ENCODE data around the gene CROCC2.

Gene CROCC2

DNA sequence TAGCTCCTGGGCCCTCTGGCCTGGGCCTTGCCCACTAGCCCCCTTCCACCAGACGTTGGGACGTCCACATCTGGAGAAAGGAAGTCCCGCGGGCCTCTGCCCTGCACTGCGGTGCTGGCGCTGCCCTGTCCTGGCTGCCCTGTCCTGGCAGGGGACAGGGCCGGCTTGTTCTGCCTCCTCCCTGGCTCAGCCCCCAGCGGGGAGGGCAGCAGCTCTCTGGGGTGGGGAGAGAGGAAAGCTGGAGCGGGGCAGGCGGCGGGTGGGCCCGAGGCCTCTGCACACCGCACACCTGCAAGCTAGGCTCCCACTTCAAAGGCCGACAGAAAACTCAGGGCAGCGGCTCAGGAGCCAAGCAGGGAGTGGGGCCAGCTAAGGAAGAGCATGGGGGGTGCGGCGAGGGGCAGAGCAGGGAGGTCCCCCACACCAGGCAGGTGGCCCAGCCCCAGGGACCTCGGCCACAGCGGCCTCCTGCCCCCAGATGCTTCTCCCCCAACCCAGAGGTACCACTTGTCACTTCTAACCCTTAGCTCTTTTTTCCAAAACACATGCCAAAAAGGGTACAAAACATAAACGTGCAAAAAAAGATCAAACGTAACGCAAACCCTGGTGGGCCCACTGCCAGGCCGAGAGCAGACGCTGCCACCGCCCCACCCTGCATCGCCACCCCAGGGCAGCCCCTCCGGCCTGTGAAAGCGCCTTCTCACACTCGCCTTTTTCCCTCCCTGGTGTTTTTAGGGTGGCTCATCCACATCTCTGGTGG lies 105.8 kb downstream of the CROCC2 start:
- H3K27ac ChIP-seq (ENCODE audit: insufficient read depth, low read length, poor library complexity, severe bottlenecking): no peak overlapping the region
- DNase-seq: no peak
- H3K4me3 ChIP-seq (ENCODE audit: insufficient read depth, low read depth, low read length, poor library complexity, severe bottlenecking): no peak overlapping the region
- no peaks in the 10 kb centered on the region for H3K27me3 ChIP-seq (replicated peaks; ENCODE audit: control insufficient read depth, insufficient read depth, low read length, poor library complexity, severe bottlenecking)
- no peaks in the 10 kb centered on the region for H3K36me3 ChIP-seq (ENCODE audit: control insufficient read depth, insufficient read depth, low read length)
- H3K4me1 ChIP-seq (ENCODE audit: control insufficient read depth, insufficient read depth, low read length, poor library complexity, severe bottlenecking): peaks cover 16% of the 10 kb centered on the region
- H3K9me3 ChIP-seq (ENCODE audit: control insufficient read depth, low read length): no peaks in the 10 kb centered on the region

DNA sequence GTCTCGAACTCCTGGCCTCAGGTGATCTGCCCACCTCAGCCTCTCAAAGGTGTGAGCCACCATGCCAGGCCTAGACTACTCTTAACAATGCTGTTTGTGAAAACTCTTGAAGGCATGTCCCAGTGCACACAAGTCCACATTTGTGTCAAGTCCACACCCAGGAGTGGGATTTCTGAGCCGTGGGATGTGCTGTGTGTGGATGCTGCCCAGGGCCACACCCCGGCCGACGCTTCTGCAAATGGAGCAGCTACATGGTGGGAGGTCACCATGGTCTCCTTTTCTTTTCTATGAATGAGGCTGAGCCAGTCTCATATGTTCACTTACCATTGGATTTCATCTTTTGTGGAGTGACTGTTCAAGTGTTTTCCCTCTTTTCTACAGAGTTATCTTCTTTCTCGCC lies 108.1 kb downstream of the CROCC2 start:
- Histone ChIP-seq H3K27ac (ENCODE audit: insufficient read depth, low read length, poor library complexity, severe bottlenecking) (no peak overlapping the region), H3K4me1 (ENCODE audit: control insufficient read depth, insufficient read depth, low read length, poor library complexity, severe bottlenecking) (peaks cover 13% of the 10 kb centered on the region), H3K36me3 (ENCODE audit: control insufficient read depth, insufficient read depth, low read length) (no peaks in the 10 kb centered on the region), H3K9me3 (ENCODE audit: control insufficient read depth, low read length) (no peaks in the 10 kb centered on the region), H3K27me3 (replicated peaks; ENCODE audit: control insufficient read depth, insufficient read depth, low read length, poor library complexity, severe bottlenecking) (no peaks in the 10 kb centered on the region), H3K4me3 (ENCODE audit: insufficient read depth, low read depth, low read length, poor library complexity, severe bottlenecking) (no peak overlapping the region)
- DNase-seq: no peak

GRCh38 chr2:241014764-241015163 lies 108.6 kb downstream of the CROCC2 start:
- Histone ChIP-seq H3K27ac (ENCODE audit: insufficient read depth, low read length, poor library complexity, severe bottlenecking) (no peak overlapping the region), H3K9me3 (ENCODE audit: control insufficient read depth, low read length) (no peaks in the 10 kb centered on the region), H3K4me1 (ENCODE audit: control insufficient read depth, insufficient read depth, low read length, poor library complexity, severe bottlenecking) (peaks cover 8% of the 10 kb centered on the region), H3K4me3 (ENCODE audit: insufficient read depth, low read depth, low read length, poor library complexity, severe bottlenecking) (no peak overlapping the region), H3K36me3 (ENCODE audit: control insufficient read depth, insufficient read depth, low read length) (no peaks in the 10 kb centered on the region), H3K27me3 (replicated peaks; ENCODE audit: control insufficient read depth, insufficient read depth, low read length, poor library complexity, severe bottlenecking) (no peaks in the 10 kb centered on the region)
- no peak for DNase-seq

DNA sequence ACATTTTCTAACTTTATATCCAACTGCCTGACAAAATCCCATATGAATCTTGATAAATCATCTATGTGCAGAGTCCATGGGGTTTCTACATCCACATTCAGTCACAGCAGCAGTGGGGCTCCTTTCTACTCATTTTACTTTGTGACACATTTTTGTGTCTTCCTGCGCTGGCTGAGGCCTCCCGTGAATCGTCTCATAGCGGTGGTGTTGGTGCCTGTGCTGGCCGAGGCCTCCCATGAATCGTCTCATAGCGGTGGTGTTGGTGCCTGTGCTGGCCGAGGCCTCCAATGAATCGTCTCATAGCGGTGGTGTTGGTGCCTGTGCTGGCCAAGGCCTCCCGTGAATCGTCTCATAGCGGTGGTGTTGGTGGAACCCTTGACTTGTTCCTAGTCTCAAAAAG lies 109.3 kb downstream of the CROCC2 start:
- Histone ChIP-seq H3K36me3 (ENCODE audit: control insufficient read depth, insufficient read depth, low read length) (no peaks in the 10 kb centered on the region), H3K27me3 (replicated peaks; ENCODE audit: control insufficient read depth, insufficient read depth, low read length, poor library complexity, severe bottlenecking) (no peaks in the 10 kb centered on the region), H3K4me1 (ENCODE audit: control insufficient read depth, insufficient read depth, low read length, poor library complexity, severe bottlenecking) (peaks cover under 1% of the 10 kb centered on the region), H3K9me3 (ENCODE audit: control insufficient read depth, low read length) (no peaks in the 10 kb centered on the region), H3K27ac (ENCODE audit: insufficient read depth, low read length, poor library complexity, severe bottlenecking) (no peak overlapping the region), H3K4me3 (ENCODE audit: insufficient read depth, low read depth, low read length, poor library complexity, severe bottlenecking) (no peak overlapping the region)
- no peak for DNase-seq

- H3K4me1 ChIP-seq (ENCODE audit: control insufficient read depth, insufficient read depth, low read length, poor library complexity, severe bottlenecking): no peaks in the 10 kb centered on the region
- H3K27me3 ChIP-seq (replicated peaks; ENCODE audit: control insufficient read depth, insufficient read depth, low read length, poor library complexity, severe bottlenecking): no peaks in the 10 kb centered on the region
- H3K4me3 ChIP-seq (ENCODE audit: insufficient read depth, low read depth, low read length, poor library complexity, severe bottlenecking): no peak overlapping the region
- no peaks in the 10 kb centered on the region for H3K9me3 ChIP-seq (ENCODE audit: control insufficient read depth, low read length)
- H3K36me3 ChIP-seq (ENCODE audit: control insufficient read depth, insufficient read depth, low read length): no peaks in the 10 kb centered on the region
- no peak overlapping the region for H3K27ac ChIP-seq (ENCODE audit: insufficient read depth, low read length, poor library complexity, severe bottlenecking)
- no peak for DNase-seq
These were observed 111.2 kb downstream of the CROCC2 start for GRCh38 chr2:241017228-241017940.

- no peak for DNase-seq
- Histone ChIP-seq H3K27ac (ENCODE audit: insufficient read depth, low read length, poor library complexity, severe bottlenecking) (no peak overlapping the region), H3K9me3 (ENCODE audit: control insufficient read depth, low read length) (no peaks in the 10 kb centered on the region), H3K36me3 (ENCODE audit: control insufficient read depth, insufficient read depth, low read length) (no peaks in the 10 kb centered on the region), H3K4me1 (ENCODE audit: control insufficient read depth, insufficient read depth, low read length, poor library complexity, severe bottlenecking) (no peaks in the 10 kb centered on the region), H3K27me3 (replicated peaks; ENCODE audit: control insufficient read depth, insufficient read depth, low read length, poor library complexity, severe bottlenecking) (no peaks in the 10 kb centered on the region), H3K4me3 (ENCODE audit: insufficient read depth, low read depth, low read length, poor library complexity, severe bottlenecking) (no peak overlapping the region)
These were observed 112.1 kb downstream of the CROCC2 start for GRCh38 chr2:241018051-241018891.

GRCh38 chr2:241019441-241020139 lies 113.5 kb downstream of the CROCC2 start:
- Histone ChIP-seq H3K36me3 (ENCODE audit: control insufficient read depth, insufficient read depth, low read length) (no peaks in the 10 kb centered on the region), H3K4me3 (ENCODE audit: insufficient read depth, low read depth, low read length, poor library complexity, severe bottlenecking) (no peak overlapping the region), H3K27ac (ENCODE audit: insufficient read depth, low read length, poor library complexity, severe bottlenecking) (no peak overlapping the region), H3K27me3 (replicated peaks; ENCODE audit: control insufficient read depth, insufficient read depth, low read length, poor library complexity, severe bottlenecking) (no peaks in the 10 kb centered on the region), H3K4me1 (ENCODE audit: control insufficient read depth, insufficient read depth, low read length, poor library complexity, severe bottlenecking) (no peaks in the 10 kb centered on the region), H3K9me3 (ENCODE audit: control insufficient read depth, low read length) (no peaks in the 10 kb centered on the region)
- no peak for DNase-seq

GRCh38 chr2:241020201-241020600 lies 114.1 kb downstream of the CROCC2 start:
- H3K27me3 ChIP-seq (replicated peaks; ENCODE audit: control insufficient read depth, insufficient read depth, low read length, poor library complexity, severe bottlenecking): no peaks in the 10 kb centered on the region
- H3K4me1 ChIP-seq (ENCODE audit: control insufficient read depth, insufficient read depth, low read length, poor library complexity, severe bottlenecking): no peaks in the 10 kb centered on the region
- H3K27ac ChIP-seq (ENCODE audit: insufficient read depth, low read length, poor library complexity, severe bottlenecking): no peak overlapping the region
- H3K36me3 ChIP-seq (ENCODE audit: control insufficient read depth, insufficient read depth, low read length): no peaks in the 10 kb centered on the region
- no peak overlapping the region for H3K4me3 ChIP-seq (ENCODE audit: insufficient read depth, low read depth, low read length, poor library complexity, severe bottlenecking)
- H3K9me3 ChIP-seq (ENCODE audit: control insufficient read depth, low read length): peaks cover 5% of the 10 kb centered on the region
- no peak for DNase-seq

GRCh38 chr2:241020629-241021190 lies 114.6 kb downstream of the CROCC2 start:
- H3K27ac ChIP-seq (ENCODE audit: insufficient read depth, low read length, poor library complexity, severe bottlenecking): no peak overlapping the region
- H3K36me3 ChIP-seq (ENCODE audit: control insufficient read depth, insufficient read depth, low read length): no peaks in the 10 kb centered on the region
- no peak for DNase-seq
- peaks cover 6% of the 10 kb centered on the region for H3K9me3 ChIP-seq (ENCODE audit: control insufficient read depth, low read length)
- no peak overlapping the region for H3K4me3 ChIP-seq (ENCODE audit: insufficient read depth, low read depth, low read length, poor library complexity, severe bottlenecking)
- H3K27me3 ChIP-seq (replicated peaks; ENCODE audit: control insufficient read depth, insufficient read depth, low read length, poor library complexity, severe bottlenecking): no peaks in the 10 kb centered on the region
- H3K4me1 ChIP-seq (ENCODE audit: control insufficient read depth, insufficient read depth, low read length, poor library complexity, severe bottlenecking): no peaks in the 10 kb centered on the region

All from effector memory CD4-positive, alpha-beta T cell (primary cell).